MM.1S (cell line): ENCODE measurements around the gene SLIT3.

Experiments
- EZH2 ChIP-seq: fragments of 300-600 bp; sonication (generic); optimal IDR thresholded peaks from 2 replicates; pipeline ENCODE3; 2017; ENCODE audit warnings: low read depth, mild to moderate bottlenecking, antibody characterized with exemption, low read length, mixed read lengths
- TF ChIP-seq, protein P1 (sequence below): fragments of 300-600 bp; sonication (generic); IDR thresholded peaks from 2 replicates; pipeline ENCODE4 v1.5.1; 2016; ENCODE audit warnings: antibody characterized with exemption, low read length, mixed read lengths

DNA sequence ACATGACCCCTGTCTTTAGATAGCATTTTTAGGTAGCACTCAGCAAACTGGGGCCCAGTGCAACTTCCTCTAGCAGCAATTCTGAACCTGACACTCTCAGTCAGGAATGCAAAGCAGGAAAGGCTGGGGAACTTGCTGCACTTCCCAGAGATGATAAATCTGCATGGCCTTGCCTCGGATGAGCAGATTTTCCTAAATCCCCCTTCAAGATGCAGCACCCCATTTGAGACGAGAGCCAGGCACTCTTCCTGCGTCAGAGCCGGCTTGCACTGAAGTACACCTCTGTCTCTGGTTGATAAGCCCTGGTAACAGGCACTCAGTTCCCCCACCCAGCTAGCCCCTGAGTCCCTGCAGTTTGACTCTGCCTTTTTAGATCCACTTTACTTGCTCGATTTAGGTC lies 425.1 kb downstream of the SLIT3 start:
- TF ChIP-seq, protein P1, sequence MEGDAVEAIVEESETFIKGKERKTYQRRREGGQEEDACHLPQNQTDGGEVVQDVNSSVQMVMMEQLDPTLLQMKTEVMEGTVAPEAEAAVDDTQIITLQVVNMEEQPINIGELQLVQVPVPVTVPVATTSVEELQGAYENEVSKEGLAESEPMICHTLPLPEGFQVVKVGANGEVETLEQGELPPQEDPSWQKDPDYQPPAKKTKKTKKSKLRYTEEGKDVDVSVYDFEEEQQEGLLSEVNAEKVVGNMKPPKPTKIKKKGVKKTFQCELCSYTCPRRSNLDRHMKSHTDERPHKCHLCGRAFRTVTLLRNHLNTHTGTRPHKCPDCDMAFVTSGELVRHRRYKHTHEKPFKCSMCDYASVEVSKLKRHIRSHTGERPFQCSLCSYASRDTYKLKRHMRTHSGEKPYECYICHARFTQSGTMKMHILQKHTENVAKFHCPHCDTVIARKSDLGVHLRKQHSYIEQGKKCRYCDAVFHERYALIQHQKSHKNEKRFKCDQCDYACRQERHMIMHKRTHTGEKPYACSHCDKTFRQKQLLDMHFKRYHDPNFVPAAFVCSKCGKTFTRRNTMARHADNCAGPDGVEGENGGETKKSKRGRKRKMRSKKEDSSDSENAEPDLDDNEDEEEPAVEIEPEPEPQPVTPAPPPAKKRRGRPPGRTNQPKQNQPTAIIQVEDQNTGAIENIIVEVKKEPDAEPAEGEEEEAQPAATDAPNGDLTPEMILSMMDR: no peak
- TF ChIP-seq EZH2: no peak
